Measurements from ENCODE around the gene KLHDC8A. TPM values are rescaled to one million over a fixed set of nuclear protein-coding genes. Genes with fewer than 3 reads are reported as not detected.

Gene KLHDC8A
- total and polyA plus RNA-seq, 4 donors: 0.17 to 1.4 (median 0.41) TPM

DNA sequence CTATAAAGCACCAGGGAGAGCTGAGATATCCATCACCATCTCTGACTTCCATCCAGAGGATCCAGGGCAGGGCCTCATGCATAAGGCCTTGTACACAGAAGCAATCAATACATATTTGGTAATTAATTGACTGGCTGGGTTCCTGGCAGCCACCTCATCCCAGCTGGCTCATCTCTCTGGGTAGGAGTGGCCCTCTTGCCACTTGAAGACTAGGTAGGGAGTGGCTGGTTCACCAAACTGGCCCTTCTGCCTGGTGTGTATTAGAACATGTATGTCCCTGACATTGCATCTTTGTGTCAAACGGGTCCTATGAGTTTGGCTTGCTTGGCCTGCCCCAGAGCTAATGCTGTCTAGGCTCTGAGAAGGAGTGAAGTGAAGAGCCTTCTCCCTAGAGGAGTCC lies 47.0 kb downstream of the KLHDC8A start:
- peaks cover 0 to 17% (median 14%) of the 10 kb centered on the region in 5 donors for H3K4me1 ChIP-seq (ENCODE audit: control insufficient read depth in 5 of 5, insufficient read depth in 5 of 5, low read length in 5 of 5)
- TF ChIP-seq CTCF (IDR thresholded peaks at IDR 0.05; ENCODE audit: control extremely low read depth, extremely low read depth): no peak
- H3K9me3 ChIP-seq (ENCODE audit: control insufficient read depth in 4 of 4, insufficient read depth in 3 of 4, low read length in 3 of 4): no peaks in the 10 kb centered on the region
- ATAC-seq (ENCODE audit: insufficient read depth, low FRiP score) (no peak), DNase-seq (no peak)
- WGBS, 2 donors: 75 to 76% methylated on average over 1 of the region's 1 CpG
- H3K27ac ChIP-seq (ENCODE audit: low read depth in 1 of 2, low read length in 1 of 2): no peak overlapping the region
- H3K9ac ChIP-seq (ENCODE audit: insufficient read depth in 1 of 2, low read length in 2 of 2): no peak overlapping the region
- H3K4me3 ChIP-seq: no peak overlapping the region
- H3K27me3 ChIP-seq (ENCODE audit: control insufficient read depth in 3 of 3, insufficient read depth in 3 of 3, low read length in 2 of 3): no peaks in the 10 kb centered on the region
- H3K36me3 ChIP-seq (ENCODE audit: control insufficient read depth in 4 of 4, insufficient read depth in 4 of 4, low read length in 4 of 4): peaks cover 0 to 58% (median 4%) of the 10 kb centered on the region in 4 donors

GRCh38 chr1:205306929-205307566 lies 49.7 kb downstream of the KLHDC8A start:
- H3K36me3 ChIP-seq (ENCODE audit: control insufficient read depth in 4 of 4, insufficient read depth in 4 of 4, low read length in 4 of 4): peaks cover 2 to 78% (median 4%) of the 10 kb centered on the region in 4 donors
- WGBS, 2 donors: 91 to 94% methylated on average over 7 of the region's 7 CpGs
- no peaks in the 10 kb centered on the region for H3K9me3 ChIP-seq (ENCODE audit: control insufficient read depth in 4 of 4, insufficient read depth in 3 of 4, low read length in 3 of 4)
- H3K4me3 ChIP-seq: no peak overlapping the region
- H3K9ac ChIP-seq (ENCODE audit: insufficient read depth in 1 of 2, low read length in 2 of 2): no peak overlapping the region
- no peak for DNase-seq
- TF ChIP-seq CTCF (IDR thresholded peaks at IDR 0.05; ENCODE audit: control extremely low read depth, extremely low read depth): no peak
- no peak for ATAC-seq (ENCODE audit: insufficient read depth, low FRiP score)
- no peaks in the 10 kb centered on the region for H3K27me3 ChIP-seq (ENCODE audit: control insufficient read depth in 3 of 3, insufficient read depth in 3 of 3, low read length in 2 of 3)
- H3K4me1 ChIP-seq (ENCODE audit: control insufficient read depth in 5 of 5, insufficient read depth in 5 of 5, low read length in 5 of 5): peaks cover 0 to 5% (median under 1%) of the 10 kb centered on the region in 5 donors
- H3K27ac ChIP-seq (ENCODE audit: low read depth in 1 of 2, low read length in 1 of 2): no peak overlapping the region

DNA sequence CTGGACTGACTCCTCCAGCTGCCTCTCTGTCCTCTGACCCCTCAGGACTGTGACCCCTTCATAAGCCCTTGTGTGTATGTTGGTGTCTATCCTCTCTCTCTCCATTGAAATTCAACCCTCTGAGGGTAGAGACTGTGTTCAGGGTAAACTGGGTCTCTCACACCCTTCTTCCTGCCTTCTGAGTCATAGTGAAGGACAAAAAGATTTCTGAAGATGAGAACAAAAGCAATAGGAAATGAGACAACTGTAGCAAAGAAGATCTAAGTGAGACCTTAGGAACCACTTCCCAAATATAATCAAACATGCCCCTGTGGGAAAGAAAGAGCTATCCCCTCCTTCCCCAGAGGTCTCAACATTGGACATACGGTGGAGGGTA lies 52.0 kb downstream of the KLHDC8A start:
- H3K9me3 ChIP-seq (ENCODE audit: control insufficient read depth in 4 of 4, insufficient read depth in 3 of 4, low read length in 3 of 4): no peaks in the 10 kb centered on the region
- no peak for DNase-seq
- no peak overlapping the region for H3K4me3 ChIP-seq
- no peaks in the 10 kb centered on the region for H3K27me3 ChIP-seq (ENCODE audit: control insufficient read depth in 3 of 3, insufficient read depth in 3 of 3, low read length in 2 of 3)
- no peak for ATAC-seq (ENCODE audit: insufficient read depth, low FRiP score)
- no peak overlapping the region for H3K9ac ChIP-seq (ENCODE audit: insufficient read depth in 1 of 2, low read length in 2 of 2)
- TF ChIP-seq CTCF (IDR thresholded peaks at IDR 0.05; ENCODE audit: control extremely low read depth, extremely low read depth): no peak
- H3K27ac ChIP-seq (ENCODE audit: low read depth in 1 of 2, low read length in 1 of 2): no peak overlapping the region
- WGBS, 2 donors: 95 to 100% methylated on average over 1 of the region's 1 CpG
- H3K36me3 ChIP-seq (ENCODE audit: control insufficient read depth in 4 of 4, insufficient read depth in 4 of 4, low read length in 4 of 4): peaks cover 0 to 58% (median 3%) of the 10 kb centered on the region in 4 donors
- peaks cover 0 to 16% (median 6%) of the 10 kb centered on the region in 5 donors for H3K4me1 ChIP-seq (ENCODE audit: control insufficient read depth in 5 of 5, insufficient read depth in 5 of 5, low read length in 5 of 5)

Data from lung (tissue), 12 donors.